ENCODE measurements around the gene CDK5. TPM values are rescaled to one million over a fixed set of nuclear protein-coding genes. Genes with fewer than 3 reads are reported as not detected.

CDK5 gene
- total and polyA plus RNA-seq, 9 of the 15 experiments (the other 6 are each of a cell fraction or from before 2014, with no cell fraction given): 3.2 to 38.0 (median 27.5) TPM

GRCh38 chr7:151068069-151068773 lies 10.5 kb upstream of the CDK5 start:
- POLR2A ChIA-PET: interaction anchor here (0.6 to 5.0 kb wide), 7 partner anchors 8 to 1125 kb away, joined by 3 to 24 read pairs (median 4); partner anchors contain the start of genes FASTK, SLC4A2 and TMUB1
- no peak for ATAC-seq

More at GRCh38 chr7:151068069-151068773, 10.5 kb upstream of the CDK5 start:
- Histone ChIP-seq H3K27ac (ENCODE audit: extremely low read depth, low read depth, low read length) (no peak overlapping the region), H3K79me2 (ENCODE audit: control insufficient read depth, insufficient read depth, low read length) (peaks cover 24% of the 10 kb centered on the region), H3K4me1 (replicated peaks in 1 of 2; ENCODE audit: control insufficient read depth in 2 of 2, insufficient read depth in 2 of 2, low read length in 2 of 2) (peaks cover 4 to 53% of the 10 kb centered on the region in 2 experiments), H3K4me3 (no peak overlapping the region), H3K36me3 (ENCODE audit: control insufficient read depth, insufficient read depth, low read length) (peaks cover 95% of the 10 kb centered on the region), H3K27me3 (ENCODE audit: control insufficient read depth in 2 of 2, insufficient read depth in 2 of 2, low read length in 2 of 2) (no peaks in the 10 kb centered on the region), H3K9me3 (replicated peaks; ENCODE audit: control insufficient read depth, insufficient read depth, low read depth, low read length) (no peaks in the 10 kb centered on the region), H3K9ac (ENCODE audit: insufficient read depth in 1 of 2, low read depth in 2 of 2, low read length in 2 of 2) (peak overlapping the region in 1 of 2 experiments; percentile 62; a peak in 1 of 4 replicates), H3K4me2 (ENCODE audit: insufficient read depth, low read length) (no peak overlapping the region), H2AFZ (ENCODE audit: low read depth, low read length) (no peak overlapping the region), H4K20me1 (replicated peaks; ENCODE audit: control insufficient read depth, insufficient read depth, low read length) (no peaks in the 10 kb centered on the region; the same call in 1 of the 2 replicates), H3K9me1 (ENCODE audit: control insufficient read depth, insufficient read depth, low read length) (no peaks in the 10 kb centered on the region)
- no peak for DNase-seq (ENCODE audit: extremely low read depth in 1 of 4, low spot score in 3 of 4)
- no TSS peak for BruUV-seq (replicated peaks)
- TF ChIP-seq ERF (CRISPR knock-in tag; IDR thresholded peaks at IDR 0.05) (no peak), SMARCB1 (IDR thresholded peaks at IDR 0.05; ENCODE audit: insufficient read length, low read depth) (no peak), ZNF121 (CRISPR knock-in tag; conservative IDR thresholded peaks at IDR 0.05) (peak; percentile 77), ZNF165 (CRISPR knock-in tag; IDR thresholded peaks at IDR 0.05; ENCODE audit: borderline replicate concordance) (no peak), IRF9 (tag; IDR thresholded peaks at IDR 0.05) (no peak)
- CTCF ChIA-PET (ENCODE audit: low intra/inter-chr PET ratio): no interaction called here
- FAIRE-seq: peak; percentile 35
- 89% methylated on average over 12 of the region's 12 CpGs for WGBS (ENCODE audit: insufficient coverage, low coverage, missing lambda C conversion rate)
- intact Hi-C loops (cut with micrococcal nuclease) (no loop called here), in situ Hi-C loops (cut with MboI) (no loop called here)

Measured in K562 (cell line).